B cell (primary cell): Measurements from ENCODE around the gene FAXDC2.

Source experiments
- EZH2 ChIP-seq: IDR thresholded peaks from 2 replicates; pipeline ENCODE4 v1.6.1; 2012; ENCODE audit warnings: borderline replicate concordance, low read depth, mild to moderate bottlenecking, moderate library complexity, low read length; ENCODE audit not compliant: insufficient read depth, poor library complexity, severe bottlenecking
- TF ChIP-seq, protein P1 (sequence below): fragments of 200-600 bp; IDR thresholded peaks from one replicate; pipeline ENCODE4 v1.8.0; 2022; ENCODE audit warnings: antibody characterized with exemption, mild to moderate bottlenecking

- TF ChIP-seq, protein P1, sequence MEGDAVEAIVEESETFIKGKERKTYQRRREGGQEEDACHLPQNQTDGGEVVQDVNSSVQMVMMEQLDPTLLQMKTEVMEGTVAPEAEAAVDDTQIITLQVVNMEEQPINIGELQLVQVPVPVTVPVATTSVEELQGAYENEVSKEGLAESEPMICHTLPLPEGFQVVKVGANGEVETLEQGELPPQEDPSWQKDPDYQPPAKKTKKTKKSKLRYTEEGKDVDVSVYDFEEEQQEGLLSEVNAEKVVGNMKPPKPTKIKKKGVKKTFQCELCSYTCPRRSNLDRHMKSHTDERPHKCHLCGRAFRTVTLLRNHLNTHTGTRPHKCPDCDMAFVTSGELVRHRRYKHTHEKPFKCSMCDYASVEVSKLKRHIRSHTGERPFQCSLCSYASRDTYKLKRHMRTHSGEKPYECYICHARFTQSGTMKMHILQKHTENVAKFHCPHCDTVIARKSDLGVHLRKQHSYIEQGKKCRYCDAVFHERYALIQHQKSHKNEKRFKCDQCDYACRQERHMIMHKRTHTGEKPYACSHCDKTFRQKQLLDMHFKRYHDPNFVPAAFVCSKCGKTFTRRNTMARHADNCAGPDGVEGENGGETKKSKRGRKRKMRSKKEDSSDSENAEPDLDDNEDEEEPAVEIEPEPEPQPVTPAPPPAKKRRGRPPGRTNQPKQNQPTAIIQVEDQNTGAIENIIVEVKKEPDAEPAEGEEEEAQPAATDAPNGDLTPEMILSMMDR, result no peak
- TF ChIP-seq EZH2, result no peak
Observed at GRCh38 chr5:154830596-154830995, 19.8 kb downstream of the FAXDC2 start.
